H9 (cell line): ENCODE data around the gene DSEL. TPM values are rescaled to one million over a fixed set of nuclear protein-coding genes. Genes with fewer than 3 reads are reported as not detected.

ENCODE experiments used
- DNase-seq: peaks from one replicate; pipeline ENCODE4 v3.0.0-alpha.2; 2017
- H2AFZ ChIP-seq: one replicate; pipeline ENCODE4 v1.6.1; 2013; ENCODE audit warnings: mild to moderate bottlenecking, low read length, control low read depth, moderate library complexity
- H2AK5ac ChIP-seq: 2 replicates; pipeline ENCODE4 v1.6.1; 2013; ENCODE audit warnings: low read length, control low read depth, mixed read lengths; ENCODE audit not compliant: insufficient read length
- H2BK120ac ChIP-seq: one replicate; pipeline ENCODE4 v1.6.1; 2013; ENCODE audit warnings: low read depth, mild to moderate bottlenecking, low read length, control low read depth, inconsistent platforms; ENCODE audit not compliant: poor library complexity, severe bottlenecking
- H2BK12ac ChIP-seq: 2 replicates; pipeline ENCODE4 v1.6.1; 2013; ENCODE audit warnings: low read length, control low read depth, mixed read lengths, low read depth; ENCODE audit not compliant: insufficient read length
- H2BK15ac ChIP-seq: 2 replicates; pipeline ENCODE4 v1.6.1; 2013; ENCODE audit warnings: low read depth, low read length, control low read depth
- H2BK20ac ChIP-seq: one replicate; pipeline ENCODE4 v1.6.1; 2013; ENCODE audit warnings: low read depth, mild to moderate bottlenecking, low read length, control low read depth, inconsistent platforms; ENCODE audit not compliant: poor library complexity, severe bottlenecking
- H2BK5ac ChIP-seq: 2 replicates; pipeline ENCODE4 v1.6.1; 2013; ENCODE audit warnings: low read length, control low read depth, mixed read lengths; ENCODE audit not compliant: insufficient read length
- H3K14ac ChIP-seq: 2 replicates; pipeline ENCODE4 v1.6.1; 2013; ENCODE audit warnings: low read length, control low read depth; ENCODE audit not compliant: insufficient read depth
- H3K18ac ChIP-seq: 2 replicates; pipeline ENCODE4 v1.6.1; 2013; ENCODE audit warnings: low read depth, mild to moderate bottlenecking, mixed read lengths, low read length, control low read depth; ENCODE audit not compliant: insufficient read length
- H3K23ac ChIP-seq: 2 replicates; pipeline ENCODE4 v1.6.1; 2013; ENCODE audit warnings: low read length, control low read depth, mixed read lengths, low read depth; ENCODE audit not compliant: insufficient read length
- H3K23me2 ChIP-seq: 2 replicates; pipeline ENCODE4 v1.6.1; 2013; ENCODE audit warnings: low read depth, mild to moderate bottlenecking, mixed read lengths, low read length, control low read depth; ENCODE audit not compliant: insufficient read length, poor library complexity, severe bottlenecking
- H3K27ac ChIP-seq: 2 replicates; pipeline ENCODE4 v1.5.1; 2013; ENCODE audit warnings: low read length, control low read depth, mixed read lengths, low read depth; ENCODE audit not compliant: insufficient read length
- H3K27me3 ChIP-seq: 2 replicates; pipeline ENCODE4 v1.6.1; 2013; ENCODE audit warnings: low read length, control low read depth, inconsistent platforms; ENCODE audit not compliant: insufficient read depth
- H3K4ac ChIP-seq: 2 replicates; pipeline ENCODE4 v1.6.1; 2013; ENCODE audit warnings: low read depth, mild to moderate bottlenecking, control low read depth, inconsistent platforms, low read length, moderate library complexity
- H3K4me1 ChIP-seq: 2 replicates; pipeline ENCODE4 v1.6.1; 2013; ENCODE audit warnings: low read length, control low read depth, inconsistent platforms; ENCODE audit not compliant: insufficient read depth
- H3K4me2 ChIP-seq: 2 replicates; pipeline ENCODE4 v1.6.1; 2013; ENCODE audit warnings: low read length, control low read depth, mixed read lengths; ENCODE audit not compliant: insufficient read length, insufficient read depth
- H3K56ac ChIP-seq: 2 replicates; pipeline ENCODE4 v1.6.1; 2013; ENCODE audit warnings: low read depth, mild to moderate bottlenecking, mixed read lengths, low read length, control low read depth; ENCODE audit not compliant: insufficient read length
- H3K79me1 ChIP-seq: 2 replicates; pipeline ENCODE4 v1.6.1; 2013; ENCODE audit warnings: low read depth, mild to moderate bottlenecking, moderate library complexity, low read length, control low read depth, inconsistent platforms; ENCODE audit not compliant: insufficient read depth, poor library complexity, severe bottlenecking
- H3K79me2 ChIP-seq: 2 replicates; pipeline ENCODE4 v1.6.1; 2013; ENCODE audit warnings: low read length, control low read depth, inconsistent platforms; ENCODE audit not compliant: insufficient read depth
- H3K9ac ChIP-seq: 2 replicates; pipeline ENCODE4 v1.6.1; 2013; ENCODE audit warnings: low read length, control low read depth, mixed read lengths; ENCODE audit not compliant: insufficient read length; ENCODE audit errors: extremely low read depth
- H3K9me3 ChIP-seq: one replicate; pipeline ENCODE4 v1.6.1; 2013; ENCODE audit warnings: low read depth, low read length, inconsistent platforms; ENCODE audit not compliant: control insufficient read depth
- H3T11ph ChIP-seq: one replicate; pipeline ENCODE4 v1.6.1; 2013; ENCODE audit warnings: mild to moderate bottlenecking, low read length, control low read depth, inconsistent platforms
- H4K20me1 ChIP-seq: one replicate; pipeline ENCODE4 v1.6.1; 2013; ENCODE audit not compliant: control insufficient read depth, insufficient read length, insufficient read depth
- H4K5ac ChIP-seq: 2 replicates; pipeline ENCODE4 v1.6.1; 2013; ENCODE audit warnings: low read depth, mild to moderate bottlenecking, mixed read lengths, low read length, control low read depth; ENCODE audit not compliant: insufficient read length
- H4K8ac ChIP-seq: replicated peaks from 2 replicates; pipeline ENCODE4 v1.6.1; 2013; ENCODE audit warnings: low read length, control low read depth, mixed read lengths, low read depth; ENCODE audit not compliant: insufficient read length
- H4K91ac ChIP-seq: 2 replicates; pipeline ENCODE4 v1.6.1; 2013; ENCODE audit warnings: low read depth, mild to moderate bottlenecking, moderate library complexity, mixed read lengths, low read length, control low read depth; ENCODE audit not compliant: insufficient read length
- H3K27ac Mint-ChIP-seq, 3 experiments: 2 replicates in 2 of 3; 3 replicates in 1 of 3; pipeline ENCODE4 v1.8.0; 2020 to 2021; ENCODE audit warnings: mixed read lengths in 3 of 3, mild to moderate bottlenecking in 1 of 3, moderate library complexity in 1 of 3
- H3K27me3 Mint-ChIP-seq: 2 replicates; pipeline ENCODE4 v1.8.0; 2021; ENCODE audit warnings: low read depth, mild to moderate bottlenecking, moderate library complexity, mixed read lengths
- H3K36me3 Mint-ChIP-seq, 3 experiments: 2 replicates in 2 of 3; 3 replicates in 1 of 3; pipeline ENCODE4 v1.8.0; 2020 to 2021; ENCODE audit warnings: low read depth in 3 of 3, mixed read lengths in 3 of 3; ENCODE audit not compliant: insufficient read depth in 1 of 3
- H3K4me1 Mint-ChIP-seq, 2 experiments: 2 replicates each; pipeline ENCODE4 v1.8.0; 2020; ENCODE audit warnings: mixed read lengths in 2 of 2
- H3K4me3 Mint-ChIP-seq, 2 experiments: 2 replicates in 1 of 2; 3 replicates in 1 of 2; pipeline ENCODE4 v1.8.0; 2020 to 2021; ENCODE audit warnings: mild to moderate bottlenecking in 2 of 2, mixed read lengths in 2 of 2, moderate library complexity in 1 of 2
- H3K9me3 Mint-ChIP-seq, 2 experiments: 2 replicates in 1 of 2; 3 replicates in 1 of 2; pipeline ENCODE4 v1.8.0; 2020; ENCODE audit warnings: mild to moderate bottlenecking in 2 of 2, mixed read lengths in 2 of 2, moderate library complexity in 1 of 2
- CTCF ChIP-seq: fragments of 200-600 bp; sonication (generic); conservative IDR thresholded peaks from 3 replicates; pipeline ENCODE4 v1.8.0; 2021; ENCODE audit warnings: antibody characterized with exemption, mild to moderate bottlenecking
- WGBS: extraction: QIAGEN DNeasy Blood & Tissue Kit; methylation state at CpG from one replicate; pipeline ENCODE4 v1.1.7; 2013; ENCODE audit warnings: missing lambda C conversion rate, low lambda C conversion rate, mixed read lengths; ENCODE audit not compliant: insufficient read length; ENCODE audit errors: extremely low coverage; 5-methylcytosine and 5-hydroxymethylcytosine counted together
- total RNA-seq: library from RNA; stranded (reverse); gene quantifications from 2 replicates; pipeline ENCODE4 v1.2.1, GENCODE V29; 2021

The DSEL gene
- total RNA-seq, 1 experiment from 2014 or later, result 6.0 TPM

- Mint-ChIP-seq H3K9me3 (peaks cover 3 to 4% of the 10 kb centered on the region in 2 experiments; a peak in 3 of 5 replicates), H3K27ac (no peak overlapping the region), H3K4me3 (no peak overlapping the region), H3K4me1 (peaks cover 13 to 17% of the 10 kb centered on the region in 2 experiments), H3K27me3 (no peaks in the 10 kb centered on the region), H3K36me3 (peaks cover 0 to 4% (median 0%) of the 10 kb centered on the region in 3 experiments; a peak in 1 of 7 replicates)
- H2BK12ac ChIP-seq, result no peak overlapping the region
- H3K4me1 ChIP-seq, result no peaks in the 10 kb centered on the region
- no peak overlapping the region for H4K5ac ChIP-seq
- H3K23ac ChIP-seq, result no peak overlapping the region
- H3K79me2 ChIP-seq, result no peaks in the 10 kb centered on the region
- H3K18ac ChIP-seq, result no peak overlapping the region
- no peak overlapping the region for H2BK120ac ChIP-seq
- no peak overlapping the region for H2AK5ac ChIP-seq
- no peak overlapping the region for H2AFZ ChIP-seq
- H3K79me1 ChIP-seq, result no peaks in the 10 kb centered on the region
- DNase-seq, result no peak
- no peak overlapping the region for H3T11ph ChIP-seq
- H4K20me1 ChIP-seq, result no peaks in the 10 kb centered on the region
- no peak overlapping the region for H2BK15ac ChIP-seq
- no peak overlapping the region for H4K8ac ChIP-seq
- H3K9me3 ChIP-seq, result no peaks in the 10 kb centered on the region
- TF ChIP-seq CTCF, result no peak
- no peak overlapping the region for H2BK20ac ChIP-seq
- no peak overlapping the region for H3K56ac ChIP-seq
- no peak overlapping the region for H3K27ac ChIP-seq
- H4K91ac ChIP-seq, result no peak overlapping the region
- no peak overlapping the region for H2BK5ac ChIP-seq
- H3K14ac ChIP-seq, result no peak overlapping the region
- no peak overlapping the region for H3K4ac ChIP-seq
- no peaks in the 10 kb centered on the region for H3K27me3 ChIP-seq
- H3K23me2 ChIP-seq, result no peaks in the 10 kb centered on the region
- no peak overlapping the region for H3K4me2 ChIP-seq
- no CpG with 5 or more reads among the region's 1 CpG for WGBS
- no peak overlapping the region for H3K9ac ChIP-seq
Observed at GRCh38 chr18:67464499-67464898, 52.0 kb downstream of the DSEL start.
